Activated gamma-delta T cell treated with Interleukin-2 at 50 U/mL for 16 hours (primary cell): ENCODE results near the gene EFCAB3.
"Not testable (repeated sequence)": the region's sequence is repeated elsewhere in the genome, so short reads cannot be mapped to it uniquely, and the experiment has no call there.

Source experiments
- DNase-seq: peaks from one replicate; pipeline ENCODE4 v3.0.0-alpha.2; 2020

Gene EFCAB3

DNA sequence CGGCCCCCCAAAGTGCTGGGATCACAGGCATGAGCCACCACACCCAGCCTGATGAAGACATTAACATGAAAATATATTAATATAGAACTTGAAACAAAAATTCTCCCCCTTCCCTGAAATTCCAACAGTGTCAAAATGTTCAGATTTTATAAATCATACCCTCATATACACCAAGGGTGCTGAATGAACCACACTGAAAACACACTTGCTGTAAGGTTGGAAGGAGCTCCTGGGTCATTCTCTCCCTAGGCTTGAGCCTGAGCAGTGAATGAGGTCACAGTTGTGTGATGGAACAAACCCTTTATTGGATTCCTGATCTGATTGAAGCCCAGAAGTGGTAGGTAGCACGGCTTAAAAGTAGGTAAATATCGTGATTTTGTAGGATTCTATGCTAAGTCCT, at the start of gene EFCAB3:
TSS of gene EFCAB3 (plus strand) at position 301 of the 400 bp plus-strand sequence. CDS start 2,427 bp downstream, outside the sequence.
- DNase-seq: no peak

DNA sequence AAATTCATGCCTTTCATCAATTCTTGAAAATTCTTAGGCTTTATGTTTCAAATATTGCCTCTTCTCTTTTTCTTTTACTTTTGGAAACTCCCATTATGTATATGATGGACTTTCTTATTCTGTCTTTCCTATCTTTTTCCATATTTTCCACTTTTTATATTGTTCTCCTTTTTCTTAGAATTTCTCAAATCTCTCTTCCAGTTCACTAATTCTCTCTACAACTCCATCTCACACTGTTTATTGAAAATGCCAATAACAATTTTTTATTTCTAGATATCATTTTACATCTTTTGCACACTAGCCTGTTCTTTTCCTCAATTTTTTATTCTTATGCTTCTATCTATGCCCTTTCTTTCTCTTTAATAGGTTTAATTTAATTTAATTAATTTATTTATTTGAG, 43.8 kb upstream of the EFCAB3 start:
- DNase-seq: no peak

DNA sequence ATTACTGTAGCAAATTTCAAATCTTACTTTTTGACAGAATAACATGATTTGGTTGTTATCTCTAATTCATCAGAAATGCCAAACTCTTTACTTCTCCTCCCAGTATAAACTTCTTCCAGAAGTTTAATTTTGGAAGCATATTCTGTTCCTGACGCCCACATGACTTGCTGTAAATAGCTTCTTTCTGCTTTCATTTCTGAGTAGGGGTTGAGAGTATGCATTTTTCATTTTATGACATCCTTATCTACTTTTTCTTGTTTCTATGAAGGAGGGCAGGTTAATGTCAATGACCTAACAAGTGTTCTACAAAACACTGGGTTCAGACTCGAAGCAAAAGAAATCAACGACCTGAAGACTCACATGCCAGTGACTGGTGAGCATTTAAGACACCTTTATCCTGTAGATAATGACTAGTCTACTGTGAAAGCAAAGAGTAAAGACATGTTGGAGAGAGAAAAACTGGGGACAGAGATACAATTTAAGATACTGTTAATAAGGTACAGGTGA, 36.5 kb upstream of the EFCAB3 start:
- no peak for DNase-seq

DNA sequence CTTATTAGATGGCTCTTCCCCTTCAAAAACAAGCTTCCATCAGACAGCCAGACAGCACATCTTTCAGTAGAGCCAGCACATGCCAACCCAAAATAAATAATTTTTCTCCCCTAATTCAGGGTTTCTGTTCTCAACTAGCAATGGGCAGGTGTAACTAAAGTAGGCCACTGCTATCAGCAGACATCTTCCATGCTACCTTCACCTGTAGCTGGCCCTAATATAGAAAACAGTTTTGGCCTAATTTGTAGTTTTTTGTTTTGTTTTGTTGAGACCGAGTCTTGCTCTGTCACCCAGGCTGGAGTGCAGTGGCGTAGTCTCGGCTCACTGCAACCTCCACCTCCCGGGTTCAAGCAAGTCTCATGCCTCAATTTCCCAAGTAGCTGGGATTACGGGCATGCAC, 29.2 kb upstream of the EFCAB3 start:
- no peak for DNase-seq

DNA sequence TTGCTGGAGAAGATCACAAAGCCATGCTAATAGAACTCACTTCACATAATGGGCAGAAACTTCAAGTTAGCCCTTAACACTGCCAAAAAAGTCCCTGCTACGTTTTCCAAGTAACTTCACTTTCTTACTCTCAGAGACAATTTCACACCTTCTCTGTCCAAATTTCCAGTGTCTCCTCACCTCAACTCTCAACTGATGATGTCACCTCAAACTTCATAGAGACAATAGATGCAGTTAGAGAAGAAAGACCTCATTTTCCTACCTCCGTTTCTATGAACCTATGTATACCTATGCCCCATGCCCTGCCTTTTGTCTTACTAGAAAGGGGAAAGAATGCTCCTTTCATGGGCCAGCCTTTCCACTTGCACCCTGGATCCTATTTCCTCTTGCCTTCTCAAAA, 14.2 kb upstream of the EFCAB3 start:
- no peak for DNase-seq

DNA sequence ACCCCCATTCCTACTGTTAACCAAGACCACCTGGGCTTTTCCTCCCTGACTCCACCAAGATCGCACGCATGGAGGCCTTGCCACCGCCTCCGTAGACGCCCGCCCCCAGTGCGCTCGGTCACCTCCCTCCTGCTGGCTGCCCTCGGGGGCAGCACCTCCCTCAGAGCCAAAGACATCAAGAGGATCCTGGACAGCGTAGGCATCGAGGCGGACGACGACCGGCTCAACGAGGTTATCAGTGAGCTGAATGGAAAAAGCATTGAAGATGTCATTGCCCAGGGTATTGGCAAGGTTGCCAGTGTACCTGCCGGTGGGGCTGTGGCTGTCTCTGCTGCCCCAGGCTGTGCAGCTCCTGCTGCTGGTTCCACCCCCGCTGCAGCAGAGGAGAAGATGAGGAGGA, 1.2 kb downstream of the EFCAB3 start:
- DNase-seq: no peak

GRCh38 chr17:62388856-62389255, 8.5 kb downstream of the EFCAB3 start:
- DNase-seq: no peak

- DNase-seq: no peak
Observed at GRCh38 chr17:62392908-62393307, 12.6 kb downstream of the EFCAB3 start.

DNA sequence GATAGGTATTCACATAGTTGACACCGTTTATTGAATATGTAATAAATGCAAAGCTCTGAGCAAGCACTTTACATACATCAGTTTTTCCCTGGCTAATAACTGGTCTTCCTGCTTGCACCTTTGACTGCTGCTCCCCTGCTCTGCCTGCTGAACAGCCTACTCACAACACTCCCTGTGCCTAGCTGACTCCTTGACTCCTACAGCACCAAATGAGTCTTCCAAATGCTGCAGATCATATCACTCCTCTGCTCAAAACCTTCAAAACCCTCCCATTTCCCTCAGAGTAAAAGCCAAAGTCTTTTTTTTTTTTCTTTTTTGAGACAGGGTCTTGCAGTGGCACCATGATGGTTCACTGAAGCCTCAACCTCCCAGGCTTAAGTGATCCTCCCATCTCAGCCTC, 18.5 kb downstream of the EFCAB3 start:
- no peak for DNase-seq

DNA sequence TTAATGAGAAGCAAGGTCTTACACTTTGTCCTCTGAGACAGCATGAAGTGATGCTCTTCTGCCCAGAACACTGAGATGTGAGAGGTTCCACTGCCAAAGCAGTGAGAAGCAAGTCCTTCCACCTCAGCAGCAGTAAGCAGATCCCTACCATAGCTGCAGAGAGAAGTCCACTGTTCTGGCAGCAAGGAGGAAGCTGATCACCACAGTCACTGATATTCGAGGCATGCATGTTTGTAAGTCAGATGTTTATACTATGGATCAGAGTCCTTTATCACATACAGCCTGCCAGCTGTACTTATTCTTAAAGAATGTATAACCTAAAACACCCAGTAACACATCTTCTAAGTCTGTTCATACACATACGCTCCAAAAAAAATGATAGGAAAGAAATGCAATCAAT, 25.1 kb downstream of the EFCAB3 start:
- DNase-seq: no peak

GRCh38 chr17:62413090-62413489, 32.7 kb downstream of the EFCAB3 start:
- DNase-seq: not testable (repeated sequence)

DNA sequence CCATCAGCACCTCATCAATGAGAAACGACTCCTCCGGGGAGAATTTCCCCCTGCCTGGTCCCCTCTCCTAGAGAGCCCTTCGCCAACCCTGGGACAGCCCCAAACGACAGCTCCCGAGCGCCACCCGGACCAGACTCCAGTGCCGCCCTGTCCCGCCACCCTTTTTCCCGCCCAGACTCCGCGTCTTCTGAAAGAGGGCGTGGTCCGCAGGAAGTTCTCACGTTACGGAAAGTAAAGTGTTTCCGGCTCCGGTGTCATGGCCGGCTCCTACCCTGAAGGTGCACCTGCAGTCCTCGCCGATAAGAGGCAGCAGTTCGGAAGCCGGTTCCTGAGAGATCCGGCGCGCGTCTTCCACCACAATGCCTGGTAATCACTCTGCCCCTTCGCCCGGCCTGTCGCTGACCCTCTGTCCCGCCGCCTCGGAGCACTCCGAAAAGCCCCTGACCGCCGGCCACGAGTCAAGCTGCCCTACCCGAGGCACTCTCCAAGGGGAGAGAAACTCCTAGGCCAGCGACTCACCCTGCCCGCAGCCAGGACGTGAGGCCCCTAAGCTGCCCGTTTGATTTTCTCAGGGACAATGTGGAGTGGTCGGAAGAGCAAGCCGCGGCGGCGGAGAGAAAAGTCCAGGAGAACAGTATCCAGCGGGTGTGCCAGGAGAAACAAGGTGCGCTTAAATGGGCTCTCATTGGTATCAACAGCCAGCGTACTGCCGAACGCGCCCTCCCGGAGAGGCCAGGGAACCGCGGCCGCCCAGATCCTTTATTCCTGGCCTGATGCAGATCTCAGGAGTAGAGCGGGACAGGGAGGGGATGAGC, 43.5 kb downstream of the EFCAB3 start, which contains the start of gene METTL2A:
TSS of gene METTL2A (plus strand) at position 251 of the 815 bp plus-strand sequence. CDS start at position 257, 6 bp downstream.
- peak; percentile 79 for DNase-seq

DNA sequence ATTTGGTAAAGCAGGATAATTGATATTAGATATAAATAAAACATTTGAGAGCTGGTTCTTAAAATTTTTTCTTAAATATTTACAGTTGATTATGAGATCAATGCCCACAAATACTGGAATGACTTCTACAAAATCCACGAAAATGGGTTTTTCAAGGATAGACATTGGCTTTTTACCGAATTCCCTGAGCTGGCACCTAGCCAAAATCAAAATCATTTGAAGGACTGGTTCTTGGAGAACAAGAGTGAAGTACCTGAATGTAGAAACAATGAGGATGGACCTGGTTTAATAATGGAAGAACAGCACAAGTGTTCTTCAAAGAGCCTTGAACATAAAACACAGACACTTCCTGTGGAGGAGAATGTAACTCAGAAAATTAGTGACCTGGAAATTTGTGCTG, 45.9 kb downstream of the EFCAB3 start:
- DNase-seq: not testable (repeated sequence)

DNA sequence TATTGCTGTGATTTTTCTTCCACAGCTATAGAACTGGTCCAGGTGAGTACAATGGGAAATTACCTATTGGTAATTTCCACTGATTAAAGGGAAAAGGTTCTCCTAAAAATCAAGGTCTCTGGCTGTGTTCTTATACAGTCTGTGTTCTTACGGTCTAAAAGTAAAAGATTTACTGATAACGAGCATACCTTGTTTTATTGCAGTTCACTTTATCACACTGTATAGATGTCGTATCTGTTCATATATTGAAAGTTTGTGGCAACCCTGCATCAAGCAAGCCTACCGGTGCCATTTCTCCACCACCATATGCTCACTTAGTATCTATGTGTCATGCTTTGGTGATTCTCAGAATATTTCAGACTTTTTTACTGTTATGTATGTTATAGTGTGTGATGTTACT, 54.9 kb downstream of the EFCAB3 start:
- not testable (repeated sequence) for DNase-seq

GRCh38 chr17:62441181-62441580, 60.8 kb downstream of the EFCAB3 start:
- DNase-seq: not testable (repeated sequence)

DNA sequence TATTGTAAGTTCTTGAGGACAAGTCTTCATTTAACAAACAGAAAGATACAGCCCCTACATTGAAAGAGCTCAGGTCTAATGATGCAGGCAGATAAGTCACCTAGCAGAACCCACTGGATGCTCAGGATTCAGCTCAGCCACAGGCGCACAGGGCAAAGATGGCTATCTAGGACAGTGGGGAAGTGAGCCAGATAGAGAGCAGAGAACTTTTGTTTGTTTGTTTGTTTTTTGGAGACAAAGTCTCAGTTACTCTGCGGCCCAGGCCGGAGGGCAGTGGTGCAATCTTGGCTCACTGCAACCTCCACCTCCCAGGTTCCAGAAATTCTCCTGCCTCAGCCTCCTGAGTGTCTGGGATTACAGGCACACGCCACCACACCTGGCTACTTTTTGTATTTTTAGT, 63.7 kb downstream of the EFCAB3 start:
- DNase-seq: no peak

DNA sequence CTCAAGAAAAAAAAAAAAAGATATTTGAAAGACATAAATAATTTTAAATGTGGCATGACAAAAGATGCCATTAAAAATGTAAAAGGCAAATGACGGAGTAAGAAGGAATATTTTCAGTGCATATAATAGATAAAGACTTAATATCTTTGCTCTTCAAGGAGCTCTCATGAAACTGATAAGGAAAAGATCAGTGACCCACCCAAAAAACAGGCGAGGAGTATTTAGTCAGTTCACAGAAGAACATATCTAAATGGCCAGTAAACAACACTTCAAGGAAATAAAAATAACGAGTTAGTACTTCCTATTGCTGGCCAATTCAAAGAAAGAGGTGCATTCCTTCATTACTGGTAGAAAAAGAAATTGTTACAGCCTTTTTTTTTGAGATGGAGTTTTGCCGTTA, 65.4 kb downstream of the EFCAB3 start:
- DNase-seq: not testable (repeated sequence)

- not testable (repeated sequence) for DNase-seq
Observed at GRCh38 chr17:62452195-62452594, 71.8 kb downstream of the EFCAB3 start.

DNA sequence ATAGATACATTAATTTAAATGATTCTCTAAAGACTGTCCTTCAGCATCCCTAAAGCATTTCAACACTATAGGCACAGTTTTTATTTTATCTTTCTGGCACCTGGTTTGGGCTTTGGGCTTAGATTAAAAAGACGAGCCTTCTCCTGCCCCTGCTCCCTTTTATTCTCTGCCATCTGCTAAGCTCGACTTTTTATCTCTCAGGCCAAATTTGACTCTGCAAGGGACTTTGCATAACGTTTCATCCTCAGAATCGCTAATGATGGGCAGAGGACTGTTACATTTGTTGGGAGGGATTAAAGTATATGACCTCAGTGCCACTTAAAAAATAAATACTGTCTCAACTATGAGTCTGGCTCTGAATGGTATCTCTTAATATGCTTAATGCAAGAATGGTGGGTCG, 72.7 kb downstream of the EFCAB3 start:
- not testable (repeated sequence) for DNase-seq

DNA sequence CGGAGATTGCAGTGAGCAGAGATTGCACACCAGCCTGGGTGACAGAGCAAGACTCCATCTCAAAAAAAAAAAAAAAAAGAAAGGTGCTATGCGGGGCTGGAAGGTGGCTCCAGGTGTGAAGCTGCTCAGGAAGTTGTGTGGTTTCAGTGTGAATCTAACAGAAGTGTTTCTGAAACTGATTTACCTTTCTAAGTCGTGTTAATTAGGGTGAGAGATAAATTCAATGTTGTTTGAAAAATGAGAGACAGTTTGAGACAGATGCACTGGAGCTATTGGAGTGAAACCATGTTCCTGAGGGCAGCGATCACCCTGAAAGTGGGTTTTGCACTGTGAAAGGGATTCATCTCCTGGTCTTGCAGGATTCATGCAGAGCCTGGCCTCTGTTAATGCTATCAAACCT, 73.3 kb downstream of the EFCAB3 start:
- DNase-seq: peak; percentile 24

GRCh38 chr17:62454111-62454510, 73.8 kb downstream of the EFCAB3 start:
- DNase-seq: not testable (repeated sequence)

- DNase-seq: no peak
Observed at GRCh38 chr17:62456016-62456415, 75.7 kb downstream of the EFCAB3 start.

DNA sequence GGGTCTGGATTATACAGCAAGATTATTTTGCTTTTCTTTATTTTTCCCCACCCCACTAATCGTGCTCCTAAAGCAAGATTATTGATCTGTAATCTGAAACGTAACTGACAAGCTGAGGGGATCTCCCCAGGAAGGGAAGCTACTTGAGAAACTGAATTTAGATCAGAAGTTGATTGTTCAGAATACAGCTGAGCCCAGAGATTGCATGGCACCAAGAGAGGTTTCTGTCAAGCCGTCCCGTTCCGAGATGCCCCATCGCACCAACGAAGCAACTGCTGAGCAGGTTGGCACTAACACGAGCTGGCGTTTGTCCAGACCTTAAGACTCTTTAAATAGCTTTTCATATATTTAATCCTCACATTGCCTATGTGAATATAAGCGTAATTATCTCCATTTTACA, 78.1 kb downstream of the EFCAB3 start:
- not testable (repeated sequence) for DNase-seq

DNA sequence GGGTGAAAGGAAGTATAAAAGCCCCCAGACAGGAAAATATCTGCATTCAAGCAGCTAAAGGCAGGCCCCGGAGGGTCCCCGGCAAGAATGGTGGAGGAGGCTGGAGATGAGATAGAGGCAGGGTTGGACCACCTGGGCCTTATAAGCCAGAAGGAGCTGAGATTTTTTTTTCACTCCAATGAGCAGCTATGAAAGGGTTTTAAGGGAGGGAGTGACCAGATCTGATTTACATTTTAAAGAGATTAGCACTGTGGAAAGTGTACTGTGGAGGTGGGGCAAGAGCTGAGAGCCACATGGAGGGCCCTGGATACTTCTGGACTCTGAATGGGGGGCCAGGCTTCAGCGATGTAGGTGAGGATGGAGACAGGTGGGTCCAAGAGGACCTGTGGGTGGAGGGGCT, 84.1 kb downstream of the EFCAB3 start:
- DNase-seq: not testable (repeated sequence)

GRCh38 chr17:62465271-62465670, 84.9 kb downstream of the EFCAB3 start:
- DNase-seq: not testable (repeated sequence)
